Measurements from ENCODE around the gene SPI1.

Gene SPI1

GRCh38 chr11:47378010-47378835, at the start of gene SPI1:
Gene SPI1, minus strand, starts transcription at chr11:47378547. Its CDS starts 194 bp downstream, at chr11:47378353.
- no peak within 1 kb of the TSS for H3K4me3 ChIP-seq (ENCODE audit: low read depth in 1 of 2, low read length in 2 of 2)
- no peak within 1 kb of the TSS for H3K9ac ChIP-seq (ENCODE audit: low read length)
- no peaks in the 10 kb centered on the region for H3K9me3 ChIP-seq (ENCODE audit: low read length)
- H3K36me3 ChIP-seq (ENCODE audit: insufficient read depth, low read length) = no peaks in the 10 kb centered on the region
- no peaks in the 10 kb centered on the region for H3K4me1 ChIP-seq (ENCODE audit: insufficient read depth, low read length)
- H3K27ac ChIP-seq (ENCODE audit: low read depth, low read length) = no peak within 1 kb of the TSS
- no peaks in the 10 kb centered on the region for H3K27me3 ChIP-seq (ENCODE audit: control insufficient read depth in 1 of 2, insufficient read depth in 2 of 2, low read length in 2 of 2)

GRCh38 chr11:47426062-47426956, 48.0 kb upstream of the SPI1 start, which contains the start of gene PSMC3:
Gene PSMC3, minus strand, starts transcription at chr11:47426439. Its CDS starts 160 bp downstream, at chr11:47426279.
- H3K9me3 ChIP-seq (ENCODE audit: low read length) = no peaks in the 10 kb centered on the region
- H3K36me3 ChIP-seq (ENCODE audit: insufficient read depth, low read length) = peaks cover 26% of the 10 kb centered on the region
- peak within 1 kb of the TSS; percentile 98 for H3K27ac ChIP-seq (ENCODE audit: low read depth, low read length)
- no peaks in the 10 kb centered on the region for H3K27me3 ChIP-seq (ENCODE audit: control insufficient read depth in 1 of 2, insufficient read depth in 2 of 2, low read length in 2 of 2)
- H3K4me3 ChIP-seq (ENCODE audit: low read depth in 1 of 2, low read length in 2 of 2) = peak within 1 kb of the TSS; percentile 78 to 85
- peaks cover 14% of the 10 kb centered on the region for H3K4me1 ChIP-seq (ENCODE audit: insufficient read depth, low read length)
- H3K9ac ChIP-seq (ENCODE audit: low read length) = peak within 1 kb of the TSS; percentile 67

- H3K4me3 ChIP-seq (ENCODE audit: low read depth in 1 of 2, low read length in 2 of 2) = peak overlapping the region; percentile 78 to 85
- H3K36me3 ChIP-seq (ENCODE audit: insufficient read depth, low read length) = peaks cover 30% of the 10 kb centered on the region
- H3K9ac ChIP-seq (ENCODE audit: low read length) = peak overlapping the region; percentile 67
- peak overlapping the region; percentile 98 for H3K27ac ChIP-seq (ENCODE audit: low read depth, low read length)
- H3K27me3 ChIP-seq (ENCODE audit: control insufficient read depth in 1 of 2, insufficient read depth in 2 of 2, low read length in 2 of 2) = no peaks in the 10 kb centered on the region
- H3K9me3 ChIP-seq (ENCODE audit: low read length) = no peaks in the 10 kb centered on the region
- peaks cover 14% of the 10 kb centered on the region for H3K4me1 ChIP-seq (ENCODE audit: insufficient read depth, low read length)
Observed at GRCh38 chr11:47425611-47426010, 47.3 kb upstream of the SPI1 start.

DNA sequence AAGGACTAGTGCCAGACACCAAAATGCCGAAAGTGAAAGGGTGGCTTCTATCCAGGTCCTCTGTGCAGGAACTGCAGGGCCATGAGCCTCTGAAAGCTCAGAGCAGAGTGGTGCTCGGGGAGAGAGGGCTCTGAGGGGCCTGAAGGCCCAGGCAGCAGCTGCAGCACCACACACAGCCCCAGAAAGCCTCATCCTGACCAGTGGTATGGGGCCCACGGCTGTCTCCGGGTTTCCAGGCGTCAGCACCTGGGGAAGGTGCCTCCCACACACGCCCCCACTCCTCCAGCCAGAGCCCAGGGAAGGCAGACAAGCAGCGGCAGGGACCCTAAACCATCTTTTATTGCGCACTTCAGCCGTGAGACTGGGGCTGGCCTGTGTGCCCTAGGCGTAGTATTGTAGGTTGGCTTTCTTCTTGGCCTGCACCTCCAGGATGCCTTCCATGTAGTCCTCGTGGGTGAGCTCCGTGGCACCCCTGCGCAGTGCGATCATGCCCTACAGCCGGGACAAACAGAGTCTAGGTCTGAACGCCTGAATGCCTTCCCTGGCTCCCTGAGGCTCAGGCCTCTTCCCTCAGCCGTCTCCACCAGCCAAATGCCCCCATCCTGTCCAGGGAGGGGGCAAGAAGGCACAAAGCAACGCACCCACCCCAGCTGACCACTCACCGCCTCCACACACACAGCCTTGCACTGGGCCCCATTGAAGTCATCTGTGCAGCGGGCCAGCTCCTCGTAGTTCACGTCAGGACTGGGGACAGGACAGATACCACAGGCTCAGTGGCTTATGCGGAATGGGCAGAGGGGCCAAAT, 40.3 kb upstream of the SPI1 start:
- peaks cover 67% of the 10 kb centered on the region for H3K36me3 ChIP-seq (ENCODE audit: insufficient read depth, low read length)

GRCh38 chr11:47417712-47418111, 39.4 kb upstream of the SPI1 start:
- Histone ChIP-seq H3K4me3 (ENCODE audit: low read depth in 1 of 2, low read length in 2 of 2) (no peak overlapping the region), H3K9me3 (ENCODE audit: low read length) (no peaks in the 10 kb centered on the region), H3K9ac (ENCODE audit: low read length) (no peak overlapping the region), H3K4me1 (ENCODE audit: insufficient read depth, low read length) (peaks cover 18% of the 10 kb centered on the region), H3K27ac (ENCODE audit: low read depth, low read length) (no peak overlapping the region), H3K36me3 (ENCODE audit: insufficient read depth, low read length) (peaks cover 62% of the 10 kb centered on the region), H3K27me3 (ENCODE audit: control insufficient read depth in 1 of 2, insufficient read depth in 2 of 2, low read length in 2 of 2) (no peaks in the 10 kb centered on the region)

More for the DNA sequence above, 40.3 kb upstream of the SPI1 start:
- Histone ChIP-seq H3K4me1 (ENCODE audit: insufficient read depth, low read length) (peaks cover 18% of the 10 kb centered on the region), H3K9me3 (ENCODE audit: low read length) (no peaks in the 10 kb centered on the region), H3K27me3 (ENCODE audit: control insufficient read depth in 1 of 2, insufficient read depth in 2 of 2, low read length in 2 of 2) (no peaks in the 10 kb centered on the region), H3K9ac (ENCODE audit: low read length) (no peak overlapping the region), H3K27ac (ENCODE audit: low read depth, low read length) (no peak overlapping the region), H3K4me3 (ENCODE audit: low read depth in 1 of 2, low read length in 2 of 2) (no peak overlapping the region)

DNA sequence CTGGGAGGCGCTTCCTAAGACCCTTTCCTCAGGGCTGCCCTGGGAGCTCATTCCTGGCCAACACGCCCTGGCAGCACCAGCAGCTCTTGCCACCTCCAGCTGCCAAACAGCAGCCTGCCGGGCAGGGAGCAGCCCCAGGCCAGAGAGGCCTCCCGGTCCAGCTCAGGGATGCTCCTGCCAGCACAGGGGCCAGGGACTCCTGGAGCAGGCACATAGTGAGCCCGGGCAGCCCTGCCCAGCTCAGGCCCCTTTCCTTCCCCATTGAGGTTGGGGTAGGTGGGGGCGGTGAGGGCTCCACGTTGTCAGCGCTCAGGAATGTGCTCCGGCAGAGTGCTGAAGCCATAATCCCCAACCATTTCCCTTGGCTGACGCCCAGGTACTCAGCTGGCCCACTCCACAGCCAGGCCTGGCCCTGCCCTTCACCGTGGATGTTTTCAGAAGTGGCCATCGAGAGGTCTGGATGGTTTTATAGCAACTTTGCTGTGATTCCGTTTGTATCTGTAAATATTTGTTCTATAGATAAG, 37.7 kb upstream of the SPI1 start:
- no peaks in the 10 kb centered on the region for H3K9me3 ChIP-seq (ENCODE audit: low read length)
- H3K27ac ChIP-seq (ENCODE audit: low read depth, low read length) = peak overlapping the region; percentile 86
- H3K27me3 ChIP-seq (ENCODE audit: control insufficient read depth in 1 of 2, insufficient read depth in 2 of 2, low read length in 2 of 2) = no peaks in the 10 kb centered on the region
- H3K36me3 ChIP-seq (ENCODE audit: insufficient read depth, low read length) = peaks cover 59% of the 10 kb centered on the region
- H3K4me3 ChIP-seq (ENCODE audit: low read depth in 1 of 2, low read length in 2 of 2) = no peak overlapping the region
- peaks cover 18% of the 10 kb centered on the region for H3K4me1 ChIP-seq (ENCODE audit: insufficient read depth, low read length)
- no peak overlapping the region for H3K9ac ChIP-seq (ENCODE audit: low read length)

- no peaks in the 10 kb centered on the region for H3K9me3 ChIP-seq (ENCODE audit: low read length)
- H3K27ac ChIP-seq (ENCODE audit: low read depth, low read length) = peak overlapping the region; percentile 86
- H3K4me1 ChIP-seq (ENCODE audit: insufficient read depth, low read length) = peaks cover 21% of the 10 kb centered on the region
- H3K9ac ChIP-seq (ENCODE audit: low read length) = no peak overlapping the region
- H3K4me3 ChIP-seq (ENCODE audit: low read depth in 1 of 2, low read length in 2 of 2) = no peak overlapping the region
- peaks cover 51% of the 10 kb centered on the region for H3K36me3 ChIP-seq (ENCODE audit: insufficient read depth, low read length)
- no peaks in the 10 kb centered on the region for H3K27me3 ChIP-seq (ENCODE audit: control insufficient read depth in 1 of 2, insufficient read depth in 2 of 2, low read length in 2 of 2)
Observed at GRCh38 chr11:47415091-47415854, 36.9 kb upstream of the SPI1 start.

- no peaks in the 10 kb centered on the region for H3K9me3 ChIP-seq (ENCODE audit: low read length)
- peaks cover 45% of the 10 kb centered on the region for H3K36me3 ChIP-seq (ENCODE audit: insufficient read depth, low read length)
- peaks cover 27% of the 10 kb centered on the region for H3K4me1 ChIP-seq (ENCODE audit: insufficient read depth, low read length)
- H3K9ac ChIP-seq (ENCODE audit: low read length) = no peak overlapping the region
- no peaks in the 10 kb centered on the region for H3K27me3 ChIP-seq (ENCODE audit: control insufficient read depth in 1 of 2, insufficient read depth in 2 of 2, low read length in 2 of 2)
- H3K4me3 ChIP-seq (ENCODE audit: low read depth in 1 of 2, low read length in 2 of 2) = no peak overlapping the region
- H3K27ac ChIP-seq (ENCODE audit: low read depth, low read length) = peak overlapping the region; percentile 52
Observed at GRCh38 chr11:47414685-47415070, 36.3 kb upstream of the SPI1 start.

DNA sequence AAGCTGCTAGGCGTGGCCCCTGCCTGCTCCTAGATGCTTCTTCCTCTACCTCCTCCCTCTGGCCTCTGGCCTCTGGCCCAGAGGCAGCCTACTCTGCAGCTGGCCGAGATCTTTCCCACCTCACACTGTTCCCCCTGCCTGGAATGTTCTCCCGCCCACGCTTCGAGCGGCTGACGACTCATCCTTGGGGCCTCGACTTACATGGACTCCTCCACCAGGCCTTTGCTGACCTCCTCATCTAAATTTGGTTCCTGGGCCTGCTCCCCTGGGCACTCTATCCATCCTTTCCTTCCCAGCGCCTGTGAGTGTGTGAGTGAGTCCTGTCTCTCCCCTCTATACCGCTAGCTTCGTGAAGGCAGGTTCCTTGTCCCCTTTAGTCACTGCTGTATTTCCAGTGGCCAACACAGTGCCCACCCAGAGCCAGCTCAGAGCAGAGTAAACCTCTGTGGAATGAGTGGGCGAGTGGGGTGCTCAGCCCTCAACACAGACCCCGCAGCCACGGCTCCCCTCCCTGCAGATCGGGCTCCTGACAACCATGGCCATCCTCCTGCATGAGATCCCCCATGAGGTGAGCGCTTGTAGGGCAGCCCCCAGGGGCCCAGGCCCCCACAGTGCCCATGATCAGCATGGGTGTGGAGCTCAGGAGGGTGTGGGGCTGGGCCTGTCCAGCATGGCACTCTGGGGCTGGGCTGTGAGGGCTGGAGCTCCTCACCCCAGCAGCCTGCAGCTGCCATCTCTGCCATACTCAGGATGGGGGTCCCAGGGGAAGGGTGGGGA, 35.7 kb upstream of the SPI1 start:
- H3K9ac ChIP-seq (ENCODE audit: low read length) = no peak overlapping the region
- peaks cover 40% of the 10 kb centered on the region for H3K36me3 ChIP-seq (ENCODE audit: insufficient read depth, low read length)
- H3K27ac ChIP-seq (ENCODE audit: low read depth, low read length) = peak overlapping the region; percentile 52
- no peaks in the 10 kb centered on the region for H3K27me3 ChIP-seq (ENCODE audit: control insufficient read depth in 1 of 2, insufficient read depth in 2 of 2, low read length in 2 of 2)
- H3K4me1 ChIP-seq (ENCODE audit: insufficient read depth, low read length) = peaks cover 33% of the 10 kb centered on the region
- H3K4me3 ChIP-seq (ENCODE audit: low read depth in 1 of 2, low read length in 2 of 2) = no peak overlapping the region
- H3K9me3 ChIP-seq (ENCODE audit: low read length) = no peaks in the 10 kb centered on the region

- H3K4me1 ChIP-seq (ENCODE audit: insufficient read depth, low read length) = peaks cover 34% of the 10 kb centered on the region
Observed at GRCh38 chr11:47413351-47413750, 35.0 kb upstream of the SPI1 start.

More at GRCh38 chr11:47413351-47413750, 35.0 kb upstream of the SPI1 start:
- Histone ChIP-seq H3K9ac (ENCODE audit: low read length) (no peak overlapping the region), H3K27me3 (ENCODE audit: control insufficient read depth in 1 of 2, insufficient read depth in 2 of 2, low read length in 2 of 2) (no peaks in the 10 kb centered on the region), H3K36me3 (ENCODE audit: insufficient read depth, low read length) (peaks cover 33% of the 10 kb centered on the region), H3K27ac (ENCODE audit: low read depth, low read length) (no peak overlapping the region), H3K4me3 (ENCODE audit: low read depth in 1 of 2, low read length in 2 of 2) (no peak overlapping the region), H3K9me3 (ENCODE audit: low read length) (no peaks in the 10 kb centered on the region)

Measured in muscle layer of colon (tissue), 2 donors.